Suprapubic skin (tissue), 4 donors: ENCODE data around the gene ANKRD40.

Source experiments
- CTCF ChIP-seq, 2 donors: fragments of 200-600 bp in 1 of 2; fragments of 450-650 bp in 1 of 2; sonication (generic) in 1 of 2; IDR thresholded peaks; one replicate each; pipeline ENCODE4 v1.5.1; 2016 to 2019; ENCODE audit warnings: antibody characterized with exemption in 2 of 2, mild to moderate bottlenecking in 1 of 2, moderate library complexity in 1 of 2
- EP300 ChIP-seq: sonication (generic); formaldehyde crosslinking; IDR thresholded peaks from one replicate; pipeline ENCODE4 v1.6.1; 2017; ENCODE audit warnings: antibody characterized with exemption
- POLR2A ChIP-seq, 2 donors: fragments of 450-650 bp; IDR thresholded peaks; one replicate each; pipeline ENCODE4 v1.6.1; 2017; ENCODE audit warnings: antibody characterized with exemption in 2 of 2, mild to moderate bottlenecking in 2 of 2, moderate library complexity in 2 of 2
- POLR2AphosphoS5 ChIP-seq, 3 donors: sonication (generic); formaldehyde crosslinking; IDR thresholded peaks; one replicate each; pipeline ENCODE4 v1.6.1; 2017; ENCODE audit warnings: antibody characterized with exemption in 3 of 3

- TF ChIP-seq POLR2A (IDR thresholded peaks at IDR 0.05) (no peak), EP300 (no peak), CTCF (IDR thresholded peaks at IDR 0.05) (no peak), POLR2AphosphoS5 (IDR thresholded peaks at IDR 0.05) (no peak)
Measured at GRCh38 chr17:50645748-50646682, 61.7 kb downstream of the ANKRD40 start.
